ENCODE results near the gene CGGBP1.

- TF ChIP-seq, protein P1, sequence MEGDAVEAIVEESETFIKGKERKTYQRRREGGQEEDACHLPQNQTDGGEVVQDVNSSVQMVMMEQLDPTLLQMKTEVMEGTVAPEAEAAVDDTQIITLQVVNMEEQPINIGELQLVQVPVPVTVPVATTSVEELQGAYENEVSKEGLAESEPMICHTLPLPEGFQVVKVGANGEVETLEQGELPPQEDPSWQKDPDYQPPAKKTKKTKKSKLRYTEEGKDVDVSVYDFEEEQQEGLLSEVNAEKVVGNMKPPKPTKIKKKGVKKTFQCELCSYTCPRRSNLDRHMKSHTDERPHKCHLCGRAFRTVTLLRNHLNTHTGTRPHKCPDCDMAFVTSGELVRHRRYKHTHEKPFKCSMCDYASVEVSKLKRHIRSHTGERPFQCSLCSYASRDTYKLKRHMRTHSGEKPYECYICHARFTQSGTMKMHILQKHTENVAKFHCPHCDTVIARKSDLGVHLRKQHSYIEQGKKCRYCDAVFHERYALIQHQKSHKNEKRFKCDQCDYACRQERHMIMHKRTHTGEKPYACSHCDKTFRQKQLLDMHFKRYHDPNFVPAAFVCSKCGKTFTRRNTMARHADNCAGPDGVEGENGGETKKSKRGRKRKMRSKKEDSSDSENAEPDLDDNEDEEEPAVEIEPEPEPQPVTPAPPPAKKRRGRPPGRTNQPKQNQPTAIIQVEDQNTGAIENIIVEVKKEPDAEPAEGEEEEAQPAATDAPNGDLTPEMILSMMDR (IDR thresholded peaks at IDR 0.05), result no peak
- no peak for TF ChIP-seq ZFX (IDR thresholded peaks at IDR 0.05; ENCODE audit: borderline replicate concordance)
Observed at GRCh38 chr3:88038566-88038965, 20.2 kb downstream of the CGGBP1 start.

All from 22Rv1 (cell line).